ENCODE results near the gene NSUN5.
"Not testable (repeated sequence)": the region's sequence is repeated elsewhere in the genome, so short reads cannot be mapped to it uniquely, and the experiment has no call there.

DNA sequence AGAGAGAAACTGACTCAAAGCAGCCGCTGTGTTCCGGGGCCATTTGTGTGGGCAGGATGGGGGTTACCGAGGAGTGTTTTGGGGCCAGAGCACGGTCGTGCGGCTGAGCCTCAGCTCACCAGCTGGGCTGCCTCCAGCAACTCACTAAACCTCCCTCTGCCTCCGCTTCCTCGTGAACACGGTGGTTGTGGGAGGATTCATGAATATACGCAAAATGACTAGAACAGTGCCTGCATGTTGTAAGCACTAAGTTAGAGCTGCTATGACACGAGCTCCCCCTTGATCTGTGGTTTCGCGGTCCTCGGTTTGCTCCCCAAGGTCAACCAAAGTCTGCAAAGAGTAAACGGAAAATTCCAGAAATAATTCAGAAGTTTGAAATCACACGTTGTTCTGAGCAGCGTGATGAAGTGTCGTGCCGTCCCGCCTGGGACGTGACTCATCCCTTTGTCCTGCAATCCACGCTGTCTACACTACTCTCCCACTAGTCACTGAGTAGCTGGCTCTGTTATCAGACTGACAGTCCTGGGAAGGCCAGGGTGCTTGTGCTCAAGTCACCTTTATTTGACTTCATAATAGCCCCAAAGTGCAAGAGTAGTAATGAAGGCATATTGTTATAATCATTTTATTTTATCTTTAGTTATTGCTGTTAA, 41.8 kb downstream of the NSUN5 start:
- TF ChIP-seq, protein P1, sequence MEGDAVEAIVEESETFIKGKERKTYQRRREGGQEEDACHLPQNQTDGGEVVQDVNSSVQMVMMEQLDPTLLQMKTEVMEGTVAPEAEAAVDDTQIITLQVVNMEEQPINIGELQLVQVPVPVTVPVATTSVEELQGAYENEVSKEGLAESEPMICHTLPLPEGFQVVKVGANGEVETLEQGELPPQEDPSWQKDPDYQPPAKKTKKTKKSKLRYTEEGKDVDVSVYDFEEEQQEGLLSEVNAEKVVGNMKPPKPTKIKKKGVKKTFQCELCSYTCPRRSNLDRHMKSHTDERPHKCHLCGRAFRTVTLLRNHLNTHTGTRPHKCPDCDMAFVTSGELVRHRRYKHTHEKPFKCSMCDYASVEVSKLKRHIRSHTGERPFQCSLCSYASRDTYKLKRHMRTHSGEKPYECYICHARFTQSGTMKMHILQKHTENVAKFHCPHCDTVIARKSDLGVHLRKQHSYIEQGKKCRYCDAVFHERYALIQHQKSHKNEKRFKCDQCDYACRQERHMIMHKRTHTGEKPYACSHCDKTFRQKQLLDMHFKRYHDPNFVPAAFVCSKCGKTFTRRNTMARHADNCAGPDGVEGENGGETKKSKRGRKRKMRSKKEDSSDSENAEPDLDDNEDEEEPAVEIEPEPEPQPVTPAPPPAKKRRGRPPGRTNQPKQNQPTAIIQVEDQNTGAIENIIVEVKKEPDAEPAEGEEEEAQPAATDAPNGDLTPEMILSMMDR (IDR thresholded peaks at IDR 0.05), result not testable (repeated sequence)
- TF ChIP-seq POLR2A (IDR thresholded peaks at IDR 0.05), result not testable (repeated sequence)

Data from heart left ventricle (tissue), 13 donors.